Activated CD4-positive, CD25-positive, alpha-beta regulatory T cell treated with anti-CD3 and anti-CD28 coated beads, Interleukin-2, amount 50 U/mL, for 24 hours (primary cell): ENCODE measurements around the gene PRR22.
"Not testable (repeated sequence)": the region's sequence is repeated elsewhere in the genome, so short reads cannot be mapped to it uniquely, and the experiment has no call there.

Experiments used
- ATAC-seq, 2 donors: fragments of 150-1000 bp; cut with Tn5 transposase; one replicate each; pipeline ENCODE4 v1.10.0; 2021; ENCODE audit warnings: mild to moderate bottlenecking in 1 of 2, moderate library complexity in 1 of 2

PRR22 gene

DNA sequence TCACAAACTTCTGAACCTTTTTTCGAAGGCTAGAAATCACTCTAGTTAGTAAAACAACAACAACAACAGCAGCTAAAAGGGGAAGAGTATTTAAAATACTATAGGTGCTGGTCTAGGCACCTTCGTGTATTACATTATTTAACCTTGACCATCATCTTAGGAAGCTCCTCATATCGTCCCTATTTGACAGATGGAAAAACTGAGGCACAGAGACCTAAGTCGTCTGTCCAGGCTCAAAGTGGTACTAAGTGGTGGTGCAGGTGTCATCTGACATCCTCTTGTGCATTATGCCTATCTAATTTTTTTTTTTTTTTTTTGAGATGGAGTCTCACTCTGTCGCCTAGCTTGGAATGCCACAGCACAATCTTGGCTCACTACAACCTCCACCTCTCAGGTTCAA, 35.0 kb downstream of the PRR22 start:
- ATAC-seq: no peak

GRCh38 chr19:5748920-5749319, 35.6 kb downstream of the PRR22 start:
- ATAC-seq: not testable (repeated sequence)

DNA sequence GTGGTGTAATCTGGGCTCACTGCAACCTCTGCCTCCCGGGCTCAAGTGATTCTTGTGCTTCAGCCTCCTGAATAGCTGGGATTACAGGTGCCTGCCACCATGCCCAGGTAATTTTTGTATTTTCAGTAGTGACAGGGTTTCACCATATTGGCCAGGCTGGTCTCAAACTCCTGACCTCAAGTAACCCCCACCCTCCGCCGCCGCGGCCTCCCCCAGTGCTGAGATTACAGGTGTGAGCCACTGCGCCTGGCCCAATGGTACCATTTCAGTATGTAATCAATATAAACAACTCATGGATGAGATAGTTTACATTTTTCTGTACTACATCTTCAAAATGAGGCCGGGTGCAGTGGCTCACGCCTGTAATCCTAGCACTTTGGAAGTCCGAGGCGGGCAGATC, 39.5 kb downstream of the PRR22 start:
- ATAC-seq: not testable (repeated sequence)

- no peak for ATAC-seq
Observed at GRCh38 chr19:5743630-5744029, 40.9 kb downstream of the PRR22 start.

GRCh38 chr19:5742051-5742450, 42.5 kb downstream of the PRR22 start:
- no peak for ATAC-seq

- no peak for ATAC-seq
Observed at GRCh38 chr19:5738423-5738822, 46.1 kb downstream of the PRR22 start.

DNA sequence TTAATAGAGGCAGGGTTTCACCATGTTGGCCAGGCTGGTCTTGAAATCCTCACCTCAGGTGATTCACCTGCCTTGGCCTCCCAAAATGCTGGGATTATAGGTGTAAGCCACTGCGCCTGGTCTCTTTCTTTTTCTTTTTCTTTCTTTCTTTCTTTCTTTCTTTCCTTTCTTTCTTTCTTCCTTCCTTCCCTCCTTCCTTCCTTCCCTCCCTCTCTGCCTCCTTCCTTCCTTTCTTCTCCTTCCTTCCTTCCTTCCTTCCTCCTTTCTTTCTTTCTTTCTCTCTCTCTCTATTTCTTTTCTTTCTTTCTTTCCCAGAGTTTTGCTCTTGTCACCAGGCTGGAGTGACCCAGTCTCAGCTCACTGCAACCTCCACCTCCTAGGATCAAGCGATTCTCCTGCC, 51.4 kb downstream of the PRR22 start:
- ATAC-seq: not testable (repeated sequence)
